ENCODE measurements around the gene DHX9. TPM values are rescaled to one million over a fixed set of nuclear protein-coding genes. Genes with fewer than 3 reads are reported as not detected.

Gene DHX9
- total and polyA plus RNA-seq, 2 experiments from 2014 or later: 151 to 262 TPM

DNA sequence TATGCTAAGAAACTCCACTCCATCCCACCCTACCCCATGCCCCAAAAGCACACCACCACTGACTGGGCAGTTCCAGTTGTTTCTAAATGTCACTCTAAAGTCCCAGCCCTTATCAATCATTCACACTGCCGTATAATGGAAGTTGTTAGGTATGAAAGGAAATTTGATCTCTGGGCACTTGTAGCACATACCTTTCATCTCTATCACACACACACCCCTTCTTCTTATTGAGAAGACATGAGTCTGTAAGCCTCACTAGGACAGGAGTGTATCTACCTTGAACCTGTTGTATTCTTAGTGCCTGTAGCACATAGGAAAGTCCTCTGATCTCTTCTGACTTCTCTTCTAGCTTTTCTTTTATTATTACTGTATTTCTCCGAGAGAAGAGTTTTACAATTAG lies 22.3 kb upstream of the DHX9 start (continued):
- TF ChIP-seq, protein P1, sequence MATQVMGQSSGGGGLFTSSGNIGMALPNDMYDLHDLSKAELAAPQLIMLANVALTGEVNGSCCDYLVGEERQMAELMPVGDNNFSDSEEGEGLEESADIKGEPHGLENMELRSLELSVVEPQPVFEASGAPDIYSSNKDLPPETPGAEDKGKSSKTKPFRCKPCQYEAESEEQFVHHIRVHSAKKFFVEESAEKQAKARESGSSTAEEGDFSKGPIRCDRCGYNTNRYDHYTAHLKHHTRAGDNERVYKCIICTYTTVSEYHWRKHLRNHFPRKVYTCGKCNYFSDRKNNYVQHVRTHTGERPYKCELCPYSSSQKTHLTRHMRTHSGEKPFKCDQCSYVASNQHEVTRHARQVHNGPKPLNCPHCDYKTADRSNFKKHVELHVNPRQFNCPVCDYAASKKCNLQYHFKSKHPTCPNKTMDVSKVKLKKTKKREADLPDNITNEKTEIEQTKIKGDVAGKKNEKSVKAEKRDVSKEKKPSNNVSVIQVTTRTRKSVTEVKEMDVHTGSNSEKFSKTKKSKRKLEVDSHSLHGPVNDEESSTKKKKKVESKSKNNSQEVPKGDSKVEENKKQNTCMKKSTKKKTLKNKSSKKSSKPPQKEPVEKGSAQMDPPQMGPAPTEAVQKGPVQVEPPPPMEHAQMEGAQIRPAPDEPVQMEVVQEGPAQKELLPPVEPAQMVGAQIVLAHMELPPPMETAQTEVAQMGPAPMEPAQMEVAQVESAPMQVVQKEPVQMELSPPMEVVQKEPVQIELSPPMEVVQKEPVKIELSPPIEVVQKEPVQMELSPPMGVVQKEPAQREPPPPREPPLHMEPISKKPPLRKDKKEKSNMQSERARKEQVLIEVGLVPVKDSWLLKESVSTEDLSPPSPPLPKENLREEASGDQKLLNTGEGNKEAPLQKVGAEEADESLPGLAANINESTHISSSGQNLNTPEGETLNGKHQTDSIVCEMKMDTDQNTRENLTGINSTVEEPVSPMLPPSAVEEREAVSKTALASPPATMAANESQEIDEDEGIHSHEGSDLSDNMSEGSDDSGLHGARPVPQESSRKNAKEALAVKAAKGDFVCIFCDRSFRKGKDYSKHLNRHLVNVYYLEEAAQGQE (IDR thresholded peaks at IDR 0.05; ENCODE audit: unreplicated experiment): no peak
- TF ChIP-seq ZNF114 (CRISPR knock-in tag; IDR thresholded peaks at IDR 0.05): no peak
- TF ChIP-seq EZH2phosphoT487 (IDR thresholded peaks at IDR 0.05; ENCODE audit: unreplicated experiment): no peak
- TF ChIP-seq, protein P2, sequence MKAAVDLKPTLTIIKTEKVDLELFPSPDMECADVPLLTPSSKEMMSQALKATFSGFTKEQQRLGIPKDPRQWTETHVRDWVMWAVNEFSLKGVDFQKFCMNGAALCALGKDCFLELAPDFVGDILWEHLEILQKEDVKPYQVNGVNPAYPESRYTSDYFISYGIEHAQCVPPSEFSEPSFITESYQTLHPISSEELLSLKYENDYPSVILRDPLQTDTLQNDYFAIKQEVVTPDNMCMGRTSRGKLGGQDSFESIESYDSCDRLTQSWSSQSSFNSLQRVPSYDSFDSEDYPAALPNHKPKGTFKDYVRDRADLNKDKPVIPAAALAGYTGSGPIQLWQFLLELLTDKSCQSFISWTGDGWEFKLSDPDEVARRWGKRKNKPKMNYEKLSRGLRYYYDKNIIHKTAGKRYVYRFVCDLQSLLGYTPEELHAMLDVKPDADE (IDR thresholded peaks at IDR 0.05): no peak

DNA sequence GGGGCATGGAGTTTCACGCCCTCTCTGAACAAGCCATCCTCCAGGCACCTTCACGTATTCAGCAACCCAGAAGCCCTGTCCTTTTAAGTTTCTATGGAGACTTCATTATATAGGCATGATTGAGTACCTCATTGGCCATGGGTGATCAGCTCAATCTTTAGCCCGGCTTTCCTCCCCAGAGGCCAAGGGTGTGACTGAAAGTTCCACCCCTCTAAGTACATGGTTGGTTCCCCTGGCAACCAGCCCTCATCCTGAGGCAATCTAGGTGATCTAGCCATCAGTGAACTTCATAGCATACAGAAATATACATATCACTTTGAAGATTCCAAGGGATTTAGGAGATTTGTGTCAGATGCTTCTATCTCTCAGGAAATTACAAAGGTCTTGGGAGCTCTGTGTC lies 21.3 kb upstream of the DHX9 start:
- H3K4me2 ChIP-seq: no peak overlapping the region
- H3K4me1 ChIP-seq (ENCODE audit: insufficient read depth): no peaks in the 10 kb centered on the region
- H3K9me2 ChIP-seq (ENCODE audit: insufficient read depth): no peaks in the 10 kb centered on the region; the same call in 1 of the 2 replicates
- H3K4me3 Mint-ChIP-seq: no peak overlapping the region
- no peaks in the 10 kb centered on the region for H3K36me3 Mint-ChIP-seq (ENCODE audit: low read depth)
- H3K4me1 Mint-ChIP-seq: peaks cover 5% of the 10 kb centered on the region; the same call in 2 of the 3 replicates
- no peaks in the 10 kb centered on the region for H3K27me3 Mint-ChIP-seq (ENCODE audit: insufficient read depth, low read depth, poor library complexity)
- H3K27ac Mint-ChIP-seq: no peak overlapping the region
- DNase-seq (ENCODE audit: low spot score) (no peak), ATAC-seq (no peak)
- H3K27me3 ChIP-seq (ENCODE audit: insufficient read depth): no peaks in the 10 kb centered on the region
- no peaks in the 10 kb centered on the region for H3K36me3 ChIP-seq (ENCODE audit: insufficient read depth)
- no peak overlapping the region for H3K27ac ChIP-seq (ENCODE audit: low read depth)
- H4K20me1 ChIP-seq (replicated peaks; ENCODE audit: insufficient read depth): no peaks in the 10 kb centered on the region
- H3K79me2 ChIP-seq (replicated peaks; ENCODE audit: insufficient read depth): no peaks in the 10 kb centered on the region
- no peak overlapping the region for H3K4me3 ChIP-seq
- H3K9me3 Mint-ChIP-seq: no peaks in the 10 kb centered on the region
- no peaks in the 10 kb centered on the region for H3F3A ChIP-seq (replicated peaks; ENCODE audit: low read depth)
- H2AFZ ChIP-seq: no peak overlapping the region
- TF ChIP-seq ZNF114 (CRISPR knock-in tag; IDR thresholded peaks at IDR 0.05): no peak
- no peak for TF ChIP-seq EZH2 (IDR thresholded peaks at IDR 0.05; ENCODE audit: low read depth, unreplicated experiment)
- no peak for TF ChIP-seq CREB1 (CRISPR knock-in tag; IDR thresholded peaks at IDR 0.05; ENCODE audit: low read depth)
- no peak for TF ChIP-seq STAT1 (IDR thresholded peaks at IDR 0.05; ENCODE audit: unreplicated experiment)
- TF ChIP-seq JUNB (IDR thresholded peaks at IDR 0.05; ENCODE audit: unreplicated experiment): no peak
- TF ChIP-seq, protein P1 (IDR thresholded peaks at IDR 0.05; ENCODE audit: unreplicated experiment): no peak
- TF ChIP-seq EZH2phosphoT487 (IDR thresholded peaks at IDR 0.05; ENCODE audit: unreplicated experiment): no peak
- TF ChIP-seq, protein P3, sequence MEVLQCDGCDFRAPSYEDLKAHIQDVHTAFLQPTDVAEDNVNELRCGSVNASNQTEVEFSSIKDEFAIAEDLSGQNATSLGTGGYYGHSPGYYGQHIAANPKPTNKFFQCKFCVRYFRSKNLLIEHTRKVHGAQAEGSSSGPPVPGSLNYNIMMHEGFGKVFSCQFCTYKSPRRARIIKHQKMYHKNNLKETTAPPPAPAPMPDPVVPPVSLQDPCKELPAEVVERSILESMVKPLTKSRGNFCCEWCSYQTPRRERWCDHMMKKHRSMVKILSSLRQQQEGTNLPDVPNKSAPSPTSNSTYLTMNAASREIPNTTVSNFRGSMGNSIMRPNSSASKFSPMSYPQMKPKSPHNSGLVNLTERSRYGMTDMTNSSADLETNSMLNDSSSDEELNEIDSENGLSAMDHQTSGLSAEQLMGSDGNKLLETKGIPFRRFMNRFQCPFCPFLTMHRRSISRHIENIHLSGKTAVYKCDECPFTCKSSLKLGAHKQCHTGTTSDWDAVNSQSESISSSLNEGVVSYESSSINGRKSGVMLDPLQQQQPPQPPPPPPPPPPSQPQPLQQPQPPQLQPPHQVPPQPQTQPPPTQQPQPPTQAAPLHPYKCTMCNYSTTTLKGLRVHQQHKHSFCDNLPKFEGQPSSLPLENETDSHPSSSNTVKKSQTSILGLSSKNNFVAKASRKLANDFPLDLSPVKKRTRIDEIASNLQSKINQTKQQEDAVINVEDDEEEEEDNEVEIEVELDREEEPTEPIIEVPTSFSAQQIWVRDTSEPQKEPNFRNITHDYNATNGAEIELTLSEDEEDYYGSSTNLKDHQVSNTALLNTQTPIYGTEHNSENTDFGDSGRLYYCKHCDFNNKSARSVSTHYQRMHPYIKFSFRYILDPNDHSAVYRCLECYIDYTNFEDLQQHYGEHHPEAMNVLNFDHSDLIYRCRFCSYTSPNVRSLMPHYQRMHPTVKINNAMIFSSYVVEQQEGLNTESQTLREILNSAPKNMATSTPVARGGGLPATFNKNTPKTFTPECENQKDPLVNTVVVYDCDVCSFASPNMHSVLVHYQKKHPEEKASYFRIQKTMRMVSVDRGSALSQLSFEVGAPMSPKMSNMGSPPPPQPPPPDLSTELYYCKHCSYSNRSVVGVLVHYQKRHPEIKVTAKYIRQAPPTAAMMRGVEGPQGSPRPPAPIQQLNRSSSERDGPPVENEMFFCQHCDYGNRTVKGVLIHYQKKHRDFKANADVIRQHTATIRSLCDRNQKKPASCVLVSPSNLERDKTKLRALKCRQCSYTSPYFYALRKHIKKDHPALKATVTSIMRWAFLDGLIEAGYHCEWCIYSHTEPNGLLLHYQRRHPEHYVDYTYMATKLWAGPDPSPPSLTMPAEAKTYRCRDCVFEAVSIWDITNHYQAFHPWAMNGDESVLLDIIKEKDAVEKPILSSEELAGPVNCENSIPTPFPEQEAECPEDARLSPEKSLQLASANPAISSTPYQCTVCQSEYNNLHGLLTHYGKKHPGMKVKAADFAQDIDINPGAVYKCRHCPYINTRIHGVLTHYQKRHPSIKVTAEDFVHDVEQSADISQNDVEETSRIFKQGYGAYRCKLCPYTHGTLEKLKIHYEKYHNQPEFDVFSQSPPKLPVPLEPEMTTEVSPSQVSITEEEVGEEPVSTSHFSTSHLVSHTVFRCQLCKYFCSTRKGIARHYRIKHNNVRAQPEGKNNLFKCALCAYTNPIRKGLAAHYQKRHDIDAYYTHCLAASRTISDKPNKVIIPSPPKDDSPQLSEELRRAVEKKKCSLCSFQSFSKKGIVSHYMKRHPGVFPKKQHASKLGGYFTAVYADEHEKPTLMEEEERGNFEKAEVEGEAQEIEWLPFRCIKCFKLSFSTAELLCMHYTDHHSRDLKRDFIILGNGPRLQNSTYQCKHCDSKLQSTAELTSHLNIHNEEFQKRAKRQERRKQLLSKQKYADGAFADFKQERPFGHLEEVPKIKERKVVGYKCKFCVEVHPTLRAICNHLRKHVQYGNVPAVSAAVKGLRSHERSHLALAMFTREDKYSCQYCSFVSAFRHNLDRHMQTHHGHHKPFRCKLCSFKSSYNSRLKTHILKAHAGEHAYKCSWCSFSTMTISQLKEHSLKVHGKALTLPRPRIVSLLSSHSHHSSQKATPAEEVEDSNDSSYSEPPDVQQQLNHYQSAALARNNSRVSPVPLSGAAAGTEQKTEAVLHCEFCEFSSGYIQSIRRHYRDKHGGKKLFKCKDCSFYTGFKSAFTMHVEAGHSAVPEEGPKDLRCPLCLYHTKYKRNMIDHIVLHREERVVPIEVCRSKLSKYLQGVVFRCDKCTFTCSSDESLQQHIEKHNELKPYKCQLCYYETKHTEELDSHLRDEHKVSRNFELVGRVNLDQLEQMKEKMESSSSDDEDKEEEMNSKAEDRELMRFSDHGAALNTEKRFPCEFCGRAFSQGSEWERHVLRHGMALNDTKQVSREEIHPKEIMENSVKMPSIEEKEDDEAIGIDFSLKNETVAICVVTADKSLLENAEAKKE (CRISPR knock-in tag; IDR thresholded peaks at IDR 0.05): no peak
- no peak for TF ChIP-seq POLR2AphosphoS5 (IDR thresholded peaks at IDR 0.05; ENCODE audit: low read depth)
